AG09319 (cell line): ENCODE results near the gene SYT5.

ENCODE experiments used
- DNase-seq: peaks from one replicate; pipeline ENCODE4 v3.0.0-alpha.2; 2010; ENCODE audit warnings: low read depth; ENCODE audit errors: extremely low read depth
- TF ChIP-seq, protein P1 (sequence below): IDR thresholded peaks from 2 replicates; pipeline ENCODE4 v1.5.1; 2011; ENCODE audit warnings: low read depth, mild to moderate bottlenecking, inconsistent platforms, low read length, moderate library complexity

Gene SYT5

DNA sequence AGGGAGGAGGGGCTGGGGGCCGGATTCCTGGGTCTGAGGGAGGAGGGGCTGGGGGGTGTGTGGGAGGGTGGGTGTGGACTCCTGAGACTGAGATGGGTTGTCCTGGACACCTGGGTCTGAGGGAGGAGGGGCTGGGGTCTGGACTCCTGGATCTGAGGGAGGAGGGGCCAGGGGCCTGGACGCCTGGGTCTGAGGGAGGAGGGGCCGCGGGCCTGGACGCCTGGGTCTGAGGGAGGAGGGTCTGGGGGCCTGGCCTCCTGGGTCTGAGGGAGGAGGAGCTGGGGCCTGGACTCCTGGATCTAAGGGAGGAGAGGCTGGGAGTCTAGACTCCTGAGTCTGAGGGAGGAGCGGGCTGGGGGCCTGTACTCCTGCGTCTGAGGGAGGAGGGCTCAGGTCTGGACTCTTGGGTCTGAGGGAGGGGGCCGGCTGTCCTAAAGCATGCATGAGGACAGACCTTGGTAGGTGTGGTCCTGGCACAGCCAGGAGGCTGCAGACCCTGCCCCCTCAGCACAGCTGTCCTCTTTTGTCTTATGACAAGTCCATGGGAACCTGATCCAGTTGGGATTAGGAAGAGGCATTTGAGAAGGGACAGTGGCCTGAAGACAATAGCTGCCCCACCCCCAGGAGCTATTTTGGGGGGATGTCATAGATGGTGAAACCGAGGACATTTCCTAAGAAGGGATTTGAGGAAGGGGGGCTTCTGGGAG is 32.4 kb downstream of the SYT5 start:
- DNase-seq = no peak
- TF ChIP-seq, protein P1, sequence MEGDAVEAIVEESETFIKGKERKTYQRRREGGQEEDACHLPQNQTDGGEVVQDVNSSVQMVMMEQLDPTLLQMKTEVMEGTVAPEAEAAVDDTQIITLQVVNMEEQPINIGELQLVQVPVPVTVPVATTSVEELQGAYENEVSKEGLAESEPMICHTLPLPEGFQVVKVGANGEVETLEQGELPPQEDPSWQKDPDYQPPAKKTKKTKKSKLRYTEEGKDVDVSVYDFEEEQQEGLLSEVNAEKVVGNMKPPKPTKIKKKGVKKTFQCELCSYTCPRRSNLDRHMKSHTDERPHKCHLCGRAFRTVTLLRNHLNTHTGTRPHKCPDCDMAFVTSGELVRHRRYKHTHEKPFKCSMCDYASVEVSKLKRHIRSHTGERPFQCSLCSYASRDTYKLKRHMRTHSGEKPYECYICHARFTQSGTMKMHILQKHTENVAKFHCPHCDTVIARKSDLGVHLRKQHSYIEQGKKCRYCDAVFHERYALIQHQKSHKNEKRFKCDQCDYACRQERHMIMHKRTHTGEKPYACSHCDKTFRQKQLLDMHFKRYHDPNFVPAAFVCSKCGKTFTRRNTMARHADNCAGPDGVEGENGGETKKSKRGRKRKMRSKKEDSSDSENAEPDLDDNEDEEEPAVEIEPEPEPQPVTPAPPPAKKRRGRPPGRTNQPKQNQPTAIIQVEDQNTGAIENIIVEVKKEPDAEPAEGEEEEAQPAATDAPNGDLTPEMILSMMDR = no peak

DNA sequence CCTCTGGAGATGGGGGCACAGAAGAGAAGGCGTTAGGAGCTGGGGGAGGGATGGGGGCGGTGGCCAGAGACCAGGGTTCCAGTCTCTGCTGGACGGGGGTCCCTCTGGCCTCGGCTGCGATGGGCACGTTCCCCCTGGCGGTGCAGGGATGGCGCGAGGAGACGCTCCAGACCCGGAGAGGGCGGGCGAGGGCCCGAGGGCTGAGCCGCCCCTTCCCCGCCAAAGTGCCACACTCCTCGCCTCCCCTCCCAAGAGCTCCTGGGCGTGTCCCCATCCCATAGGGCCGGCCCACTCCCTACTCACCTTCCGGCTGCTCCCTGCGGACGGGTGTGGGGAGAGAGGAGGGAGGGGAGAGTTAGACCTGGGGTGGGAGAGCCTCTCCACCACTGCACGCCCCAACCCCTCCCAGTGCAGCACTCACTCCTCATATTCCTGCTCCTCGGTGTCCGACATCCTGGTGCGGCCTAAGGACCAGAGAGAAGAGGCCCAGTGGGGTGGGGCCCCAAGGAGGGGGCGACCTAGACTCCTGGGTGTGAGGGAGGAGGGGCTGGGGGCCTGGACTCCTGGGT is 33.3 kb downstream of the SYT5 start:
- DNase-seq = no peak
- TF ChIP-seq, protein P1 = no peak

GRCh38 chr19:55146078-55146704 is 33.9 kb downstream of the SYT5 start:
- TF ChIP-seq, protein P1 = peak; percentile 54
- DNase-seq = no peak

GRCh38 chr19:55145232-55145631 is 34.9 kb downstream of the SYT5 start:
- no peak for DNase-seq
- TF ChIP-seq, protein P1 = no peak

DNA sequence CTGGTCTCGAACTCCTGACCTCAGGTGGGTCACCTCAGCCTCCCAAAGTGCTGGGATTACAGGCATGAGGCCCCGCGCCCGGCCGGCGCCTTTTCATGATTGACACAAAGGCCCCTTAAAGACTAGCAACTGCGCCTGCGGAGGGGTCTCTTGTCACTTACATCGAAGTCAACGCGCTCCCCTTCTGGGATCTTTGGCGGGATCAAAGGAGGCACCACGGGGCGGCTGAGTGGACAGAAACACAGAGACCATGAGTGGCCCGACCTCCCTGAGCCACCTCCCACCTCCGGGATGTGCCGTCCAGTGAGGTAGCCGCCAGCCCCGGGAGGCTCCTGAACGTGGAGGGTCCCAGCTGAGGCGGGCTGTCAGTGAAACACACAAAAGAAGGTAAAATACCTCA is 38.4 kb downstream of the SYT5 start:
- TF ChIP-seq, protein P1 = no peak
- DNase-seq = no peak

DNA sequence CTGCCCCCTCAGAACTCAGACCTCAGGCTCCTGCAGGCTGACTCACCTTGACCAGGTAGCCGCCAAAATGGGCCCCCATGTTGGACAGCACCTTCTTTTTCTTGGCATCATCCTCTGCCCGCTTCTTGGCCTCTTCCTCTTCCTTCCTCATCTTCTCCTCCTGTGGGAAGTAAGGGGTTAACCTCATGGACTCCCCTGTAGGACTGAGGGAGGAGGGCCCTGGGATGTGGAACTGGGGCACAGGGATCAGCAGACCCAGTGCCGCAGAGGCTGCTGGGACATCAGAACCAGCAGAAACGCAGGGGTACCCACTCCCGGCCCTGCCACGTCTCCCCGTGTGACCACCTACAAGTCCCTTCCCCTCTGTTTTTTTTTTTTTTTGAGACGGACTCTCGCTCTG is 42.2 kb downstream of the SYT5 start:
- no peak for DNase-seq
- TF ChIP-seq, protein P1 = no peak

- no peak for DNase-seq
- TF ChIP-seq, protein P1 = no peak
Observed at GRCh38 chr19:55136399-55137102, 43.5 kb downstream of the SYT5 start.
